ENCODE measurements around the gene MDFI.

Gene MDFI, protein sequence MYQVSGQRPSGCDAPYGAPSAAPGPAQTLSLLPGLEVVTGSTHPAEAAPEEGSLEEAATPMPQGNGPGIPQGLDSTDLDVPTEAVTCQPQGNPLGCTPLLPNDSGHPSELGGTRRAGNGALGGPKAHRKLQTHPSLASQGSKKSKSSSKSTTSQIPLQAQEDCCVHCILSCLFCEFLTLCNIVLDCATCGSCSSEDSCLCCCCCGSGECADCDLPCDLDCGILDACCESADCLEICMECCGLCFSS

DNA sequence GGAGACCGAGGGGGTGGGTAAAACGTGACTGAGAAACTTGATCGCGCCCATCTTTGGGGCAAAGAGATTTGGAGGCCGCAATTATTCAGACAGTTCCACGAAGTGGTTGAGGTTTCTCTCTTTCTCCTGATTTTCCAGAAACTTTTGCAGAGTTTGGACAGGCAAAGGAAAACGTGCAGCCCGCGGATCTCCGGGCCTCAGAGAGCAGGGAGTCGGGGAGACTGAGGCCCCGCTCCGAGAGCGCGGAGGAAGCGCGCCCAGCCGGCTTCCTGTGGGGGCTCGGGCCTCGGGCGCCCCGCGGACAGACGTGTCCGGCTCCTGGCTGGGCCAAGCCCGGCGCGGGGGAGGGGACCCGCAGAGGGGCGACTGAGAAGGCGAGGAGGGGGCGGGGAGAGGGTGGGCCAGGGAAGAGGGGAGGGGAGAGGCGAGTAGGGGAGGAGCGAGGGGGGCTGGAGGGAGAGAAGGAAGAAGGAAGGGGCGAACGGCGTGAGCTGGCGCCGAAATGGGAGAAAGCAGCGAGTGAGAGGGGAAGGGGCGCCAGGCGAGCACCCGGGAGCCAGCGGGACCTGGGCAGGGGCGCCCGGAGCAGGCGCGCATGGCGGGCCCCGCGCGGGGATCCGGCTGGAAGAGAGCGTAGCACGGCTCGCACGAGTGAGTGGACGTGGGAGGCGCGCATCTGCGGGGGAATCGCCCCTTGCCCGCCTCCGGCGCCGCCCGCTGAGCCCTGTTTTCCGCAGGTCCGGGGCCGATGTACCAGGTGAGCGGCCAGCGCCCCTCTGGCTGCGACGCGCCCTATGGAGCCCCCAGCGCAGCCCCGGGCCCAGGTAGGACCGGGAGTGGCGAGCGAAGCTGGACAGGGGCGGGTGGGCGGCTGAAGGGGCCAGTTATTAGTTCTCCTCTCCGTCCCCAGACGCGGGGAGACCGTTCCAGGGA, at the start of gene MDFI:
Gene MDFI (plus strand): TSS at position 467 of the 933 bp plus-strand sequence. CDS start 282 bp downstream, at position 749.
- DNase-seq: peak in 1 of 2 experiments; percentile 52

DNA sequence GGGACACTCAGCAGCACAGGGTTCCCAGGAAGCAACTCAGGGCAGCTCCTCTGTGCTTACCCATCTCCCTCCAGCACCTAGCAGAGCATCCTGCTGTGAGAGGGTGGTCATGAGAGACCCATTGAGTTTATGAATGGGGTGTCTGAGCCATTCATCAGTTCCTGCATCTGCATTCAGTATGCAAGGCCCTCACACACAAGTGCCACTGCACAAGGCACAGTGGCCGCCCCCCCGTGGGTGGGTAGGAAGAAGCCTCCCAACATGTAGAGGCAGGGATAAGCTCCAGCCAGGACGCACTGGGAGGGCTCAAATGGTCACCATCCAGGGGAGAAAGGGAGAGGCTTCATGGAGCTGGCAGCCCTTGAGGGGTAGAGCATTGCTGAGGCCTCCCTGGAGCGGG, 49.0 kb upstream of the MDFI start:
- DNase-seq: no peak

DNA sequence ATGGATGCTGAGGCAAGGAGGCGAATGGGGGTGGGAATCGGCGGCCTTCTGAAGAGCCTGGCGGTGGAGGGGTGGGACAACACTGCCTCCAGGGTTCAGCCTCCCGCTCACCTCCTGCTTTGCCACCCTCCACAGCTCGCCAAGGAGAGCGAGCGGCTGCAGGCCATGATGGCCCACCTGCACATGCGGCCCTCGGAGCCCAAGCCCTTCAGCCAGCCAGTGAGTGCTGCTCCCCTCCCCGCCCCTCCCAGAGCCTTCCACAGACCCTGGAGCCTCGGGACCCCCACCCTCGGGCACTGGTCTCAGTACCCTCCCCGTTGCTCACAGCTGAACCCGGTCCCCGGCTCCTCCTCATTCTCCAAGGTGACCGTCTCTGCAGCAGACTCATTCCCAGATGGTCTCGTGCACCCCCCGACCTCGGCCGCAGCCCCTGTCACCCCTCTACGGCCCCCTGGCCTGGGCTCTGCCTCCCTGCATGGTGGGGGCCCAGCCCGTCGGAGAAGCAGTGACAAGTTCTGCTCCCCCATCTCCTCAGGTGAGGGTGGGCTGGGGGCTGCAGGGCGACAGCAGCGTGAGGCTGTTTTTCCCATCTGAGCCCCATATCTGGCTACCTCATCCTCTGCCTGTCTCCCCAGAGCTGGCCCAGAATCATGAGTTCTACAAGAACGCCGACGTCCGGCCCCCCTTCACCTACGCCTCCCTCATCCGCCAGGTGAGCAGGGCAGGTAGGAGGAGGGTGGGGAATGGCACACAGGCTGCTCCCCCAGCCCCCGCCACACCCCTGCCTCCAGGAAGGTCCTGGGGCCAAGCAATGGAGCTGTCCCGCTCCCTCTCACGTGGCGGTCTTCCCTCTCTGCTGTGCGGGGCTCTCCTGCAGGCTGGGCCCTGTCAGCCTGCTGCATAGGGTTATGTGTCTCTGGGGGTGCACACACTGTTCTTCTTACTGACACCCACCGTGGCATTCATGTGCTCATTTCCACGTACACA, 48.3 kb upstream of the MDFI start:
- DNase-seq: no peak

DNA sequence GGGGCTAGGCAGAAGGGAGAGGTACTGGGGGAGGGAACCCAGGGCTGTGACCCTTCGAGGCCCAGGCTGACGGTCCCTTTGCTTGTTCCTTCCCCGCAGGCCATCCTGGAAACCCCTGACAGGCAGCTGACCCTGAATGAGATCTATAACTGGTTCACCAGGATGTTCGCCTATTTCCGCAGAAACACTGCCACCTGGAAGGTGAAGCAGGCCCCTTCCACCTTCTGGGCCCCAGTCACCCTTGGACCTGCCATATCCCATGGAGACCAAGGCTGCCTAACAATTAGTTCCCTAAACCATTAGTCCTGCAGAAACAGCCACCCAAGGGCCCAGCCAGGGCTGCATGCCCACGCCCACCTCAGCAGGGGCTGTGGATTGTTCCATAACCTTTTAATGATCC, 47.1 kb upstream of the MDFI start:
- peak in 1 of 2 experiments; percentile 28 for DNase-seq

- DNase-seq: peak; percentile 52 to 74
Measured at GRCh38 chr6:41591859-41592502, 46.3 kb upstream of the MDFI start.

DNA sequence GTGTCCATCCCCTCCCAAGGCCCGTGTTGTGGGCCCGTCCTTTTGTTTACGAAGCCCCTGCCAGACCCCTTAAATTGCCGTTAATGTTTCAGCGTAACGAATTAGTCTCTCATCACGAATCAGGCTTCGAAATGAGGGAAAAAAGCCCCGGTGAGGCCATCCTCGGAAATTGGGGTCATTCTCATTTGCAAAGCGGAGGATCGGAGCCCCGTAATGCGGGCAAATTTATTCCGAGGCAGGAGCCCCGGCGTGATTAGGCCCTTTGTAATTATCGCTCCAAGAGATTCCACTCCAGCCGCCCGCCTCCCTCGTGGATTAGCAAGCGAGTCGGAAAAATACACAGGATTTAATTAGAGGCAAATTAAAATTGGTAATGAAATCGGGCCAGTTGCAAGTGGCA, 44.9 kb upstream of the MDFI start:
- DNase-seq: no peak

DNA sequence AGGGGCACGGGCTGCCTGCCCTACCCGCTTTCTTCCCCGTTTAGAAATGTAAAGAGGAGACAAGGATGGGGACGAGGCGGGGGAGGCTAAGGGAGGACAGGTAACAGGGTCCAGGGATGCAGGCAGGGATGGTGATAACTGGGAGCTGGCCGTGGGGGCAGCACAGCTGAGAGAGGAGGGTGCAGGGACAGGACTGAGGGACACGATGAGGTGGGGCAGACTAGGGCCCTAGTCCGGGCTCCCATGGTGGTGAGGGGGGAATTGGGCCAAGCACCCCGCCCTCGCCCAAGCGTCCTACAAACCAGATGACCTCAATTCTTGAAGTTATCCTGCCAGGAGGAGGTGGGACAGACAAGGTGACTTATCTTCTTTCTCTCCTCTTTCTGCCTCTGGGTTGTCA, 44.4 kb upstream of the MDFI start:
- DNase-seq: no peak

- DNase-seq: no peak
Measured at GRCh38 chr6:41594326-41594725, 43.9 kb upstream of the MDFI start.

- no peak for DNase-seq
Measured at GRCh38 chr6:41594766-41595165, 43.5 kb upstream of the MDFI start.

DNA sequence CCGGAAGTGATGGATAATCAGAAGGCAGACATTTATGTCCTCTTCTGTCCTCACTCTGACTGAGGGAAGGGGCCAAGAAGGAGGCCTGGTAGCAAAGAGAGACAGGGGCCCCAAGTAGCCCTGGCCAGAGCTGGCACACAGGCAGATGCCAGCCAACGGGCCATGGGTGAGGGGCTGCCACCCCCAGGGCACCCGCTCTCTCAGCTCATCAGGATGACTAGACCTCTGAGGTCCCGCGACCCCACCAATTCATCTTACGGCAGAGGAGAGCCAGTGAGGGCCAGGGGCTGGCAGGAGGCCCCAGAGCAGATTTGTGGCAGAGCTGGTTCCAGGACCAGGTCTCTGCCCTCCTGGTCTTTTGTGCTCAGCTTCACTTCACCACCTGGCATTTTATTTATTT, 43.1 kb upstream of the MDFI start:
- DNase-seq: no peak

DNA sequence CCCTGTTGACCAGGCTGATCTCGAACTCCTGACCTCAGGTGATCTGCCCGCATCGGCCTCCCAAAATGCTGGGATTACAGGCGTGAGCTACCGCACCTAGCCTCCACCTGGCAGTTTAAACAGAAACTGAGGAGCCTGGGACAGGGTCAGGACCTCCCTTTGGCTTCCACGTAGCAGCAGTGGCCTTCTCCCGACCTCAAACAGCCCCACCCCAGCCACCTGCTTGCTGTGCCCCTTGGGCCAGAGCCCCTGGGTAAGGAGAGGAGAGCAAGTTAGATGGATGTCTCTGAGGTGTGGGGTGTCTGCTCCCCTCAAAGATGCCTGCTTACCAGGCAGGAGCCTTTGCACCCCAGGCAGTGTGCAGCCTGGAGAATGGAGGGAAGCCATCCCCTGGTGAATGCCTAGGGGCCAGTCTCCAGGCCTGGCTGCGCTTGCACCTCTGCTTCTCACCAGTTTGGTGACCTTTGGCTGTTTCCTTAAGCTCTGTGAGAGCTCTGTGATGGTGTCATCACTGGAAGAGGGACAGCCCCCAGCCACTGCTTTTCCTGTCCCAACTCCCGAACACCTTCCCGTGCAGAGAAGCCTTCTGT, 42.1 kb upstream of the MDFI start:
- DNase-seq: no peak

GRCh38 chr6:41596807-41597206, 41.5 kb upstream of the MDFI start:
- DNase-seq: no peak

GRCh38 chr6:41597246-41598000, 40.8 kb upstream of the MDFI start:
- no peak for DNase-seq

- DNase-seq: no peak
Measured at GRCh38 chr6:41598670-41599014, 39.6 kb upstream of the MDFI start.

GRCh38 chr6:41599015-41599851, 39.0 kb upstream of the MDFI start:
- peak in 1 of 2 experiments; percentile 27 for DNase-seq

DNA sequence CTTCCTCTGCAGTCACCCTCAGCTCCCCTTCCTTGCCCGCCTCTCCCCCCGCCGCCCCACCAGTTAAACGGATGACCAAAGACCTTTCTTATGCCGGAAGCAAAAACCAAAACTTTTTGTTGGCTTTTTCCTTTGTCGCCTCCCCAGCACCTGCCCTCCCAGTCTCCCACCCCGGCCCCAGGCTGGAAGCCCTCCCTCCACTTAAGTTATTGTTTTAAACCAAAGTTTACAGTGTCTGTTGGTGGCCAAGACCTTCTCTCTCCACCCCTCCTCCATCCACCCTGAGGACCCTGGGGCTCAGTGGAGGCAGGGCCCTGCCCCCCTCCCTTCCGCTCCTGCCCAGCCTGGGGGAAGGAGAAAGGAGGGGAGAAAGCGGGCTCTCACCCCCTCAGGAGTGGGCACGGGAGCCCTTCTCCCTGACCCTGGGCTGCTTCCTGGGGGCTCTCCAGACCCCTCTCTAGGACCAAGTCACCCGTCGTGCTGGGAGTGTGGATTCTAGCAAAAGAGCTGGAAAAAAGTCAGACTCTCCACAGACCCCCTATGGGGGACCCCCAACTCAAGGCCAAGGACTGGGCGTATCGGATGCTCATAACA, 38.3 kb upstream of the MDFI start:
- DNase-seq: no peak

- DNase-seq: no peak
Measured at GRCh38 chr6:41600499-41601247, 37.6 kb upstream of the MDFI start.

- no peak for DNase-seq
Measured at GRCh38 chr6:41601248-41601549, 37.1 kb upstream of the MDFI start.

DNA sequence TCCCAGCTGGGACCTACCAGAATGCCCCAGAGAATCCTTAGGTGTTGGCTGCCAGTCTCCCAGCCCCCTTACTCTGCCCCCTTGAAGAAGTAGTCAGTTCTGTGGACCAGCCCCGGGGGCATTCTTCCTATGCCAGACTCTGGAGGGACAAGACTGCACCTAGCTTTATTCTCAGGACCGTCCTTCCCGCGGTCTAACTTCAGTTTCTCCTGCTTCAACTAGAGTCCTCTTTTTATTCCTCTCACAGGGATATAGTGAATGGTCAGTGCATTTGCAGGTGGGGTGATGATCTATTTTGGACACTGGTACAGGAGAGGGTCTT, 35.9 kb upstream of the MDFI start:
- DNase-seq: no peak

Data from NCI-H526 (cell line).